GM15510 (cell line): ENCODE measurements around the gene PRPSAP1.

Experiments used
- POLR2A ChIP-seq: IDR thresholded peaks from 3 replicates; pipeline ENCODE4 v1.6.1; 2011; ENCODE audit warnings: borderline replicate concordance; ENCODE audit not compliant: insufficient read length; ENCODE audit errors: extremely low read depth

The PRPSAP1 gene

DNA sequence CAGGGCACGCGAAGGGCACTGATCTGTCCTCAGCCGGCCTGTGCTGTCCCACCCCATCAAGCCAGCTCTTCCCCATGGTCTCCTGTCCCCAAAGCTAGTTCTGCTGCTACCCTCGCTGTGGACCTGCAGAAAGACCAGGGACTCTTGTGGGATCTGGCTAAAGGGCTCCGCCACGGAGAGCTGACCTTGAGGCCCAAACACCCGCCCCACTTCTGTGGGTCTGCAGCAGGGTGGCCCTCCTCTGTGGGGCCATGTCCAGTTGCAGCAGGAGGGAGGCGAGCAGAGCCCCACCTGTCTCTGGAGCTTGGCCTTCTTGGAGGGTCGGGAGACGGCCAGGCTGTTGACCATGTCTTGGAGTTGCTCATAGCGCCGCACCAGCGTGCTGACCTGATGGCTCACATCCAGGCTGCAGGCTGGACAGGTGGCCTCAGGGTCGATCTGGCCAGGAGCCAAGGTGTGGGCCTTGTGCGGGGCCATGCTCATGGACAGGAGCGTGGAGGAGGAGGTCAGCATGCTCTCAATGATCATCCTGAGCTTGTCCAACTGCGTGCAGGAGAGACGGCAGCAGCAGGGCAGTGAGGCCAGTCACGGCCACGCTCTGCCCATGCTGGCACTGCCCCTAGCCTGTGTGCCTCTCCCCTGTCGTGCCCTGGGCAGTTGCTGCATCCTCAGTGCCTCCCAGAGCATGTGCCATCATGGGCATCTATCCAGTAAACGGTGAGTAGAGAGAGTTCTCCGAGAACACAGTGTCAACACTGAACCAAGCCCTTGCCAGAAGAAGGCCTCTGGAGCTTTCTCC is 71.9 kb downstream of the PRPSAP1 start:
- TF ChIP-seq POLR2A, result no peak

DNA sequence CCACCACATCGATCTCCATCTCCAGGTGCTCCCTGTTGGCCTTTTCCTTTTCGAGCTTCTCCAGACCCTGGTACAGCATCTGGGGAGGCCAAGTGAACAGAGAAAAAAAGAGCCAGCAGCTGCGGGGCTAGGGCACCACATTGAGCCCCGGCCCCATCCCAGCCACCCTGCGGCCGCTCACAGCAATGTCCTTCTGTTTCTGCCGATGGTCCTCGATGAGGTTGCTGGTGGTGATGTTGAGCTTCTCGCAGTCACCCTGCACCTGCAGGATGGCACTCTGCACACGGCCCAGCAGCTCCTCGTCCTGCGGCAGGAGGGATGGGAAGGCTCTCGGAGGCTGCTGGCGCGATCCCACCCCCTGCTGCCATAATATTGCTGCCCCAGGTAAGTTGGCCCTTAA is 73.1 kb downstream of the PRPSAP1 start:
- no peak for TF ChIP-seq POLR2A

DNA sequence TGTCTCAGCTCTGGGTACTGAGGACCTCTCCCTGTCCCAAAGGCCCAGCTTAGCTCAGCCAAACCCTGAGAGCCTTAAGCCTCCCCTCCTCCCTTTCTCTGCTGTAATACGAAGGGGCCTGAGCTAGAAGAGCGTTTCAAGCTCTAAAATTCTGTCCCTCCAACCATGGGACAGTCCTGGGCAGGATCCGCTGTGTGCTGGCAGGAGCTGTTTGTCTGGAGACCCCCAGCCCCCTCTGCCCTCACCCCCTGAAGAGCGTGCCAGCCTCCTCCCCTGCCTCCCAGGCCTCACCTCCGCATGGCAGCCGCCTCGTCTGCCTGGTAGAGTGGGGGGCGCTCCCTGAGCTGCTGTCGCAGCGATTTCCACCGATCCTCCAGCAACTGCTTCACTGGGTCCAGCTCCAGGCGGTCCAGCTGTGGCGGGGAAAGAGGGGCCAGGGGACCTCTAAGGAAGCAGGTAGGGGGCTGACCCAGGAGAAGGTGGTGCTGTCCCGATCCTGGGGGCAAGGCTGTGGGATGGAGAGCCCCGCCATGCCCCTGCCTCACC is 73.9 kb downstream of the PRPSAP1 start:
- TF ChIP-seq POLR2A, result no peak

DNA sequence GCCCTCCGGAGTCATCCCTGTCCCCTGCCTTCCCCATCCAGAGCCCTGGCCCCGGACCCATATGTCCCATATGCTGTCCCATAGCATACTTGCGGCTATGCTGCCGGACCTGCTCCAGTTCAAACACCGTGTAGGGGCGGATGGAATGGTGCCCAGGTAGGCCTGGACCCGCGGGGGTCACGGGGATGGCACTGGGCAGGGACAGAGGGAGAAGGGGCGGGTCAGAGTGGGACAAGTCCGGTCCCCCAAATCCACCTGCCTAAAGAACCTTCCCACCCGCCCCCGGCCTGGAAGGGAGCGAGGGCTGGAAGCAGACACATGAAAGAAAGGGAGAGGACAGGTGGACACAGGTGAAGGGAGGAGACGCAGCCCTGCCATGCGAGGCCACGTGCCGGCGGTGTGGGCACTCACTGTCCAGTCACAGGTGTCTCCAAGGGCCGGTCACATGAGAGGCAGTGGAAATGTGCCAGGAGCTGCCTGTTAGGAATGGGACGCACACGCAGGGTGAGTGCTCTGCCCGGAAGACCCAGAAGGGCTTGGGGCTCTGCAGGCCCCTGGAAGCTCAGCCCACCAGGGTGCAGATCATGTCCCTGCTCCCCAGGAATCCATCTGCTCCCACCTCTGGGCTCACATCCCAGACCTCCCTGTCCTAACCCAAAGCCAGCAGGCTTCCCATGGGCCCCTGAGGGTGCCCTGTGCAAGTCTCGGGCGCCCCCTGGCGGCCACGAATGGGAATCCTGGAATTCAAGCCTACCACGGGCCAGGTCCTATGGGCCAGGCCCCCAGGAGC is 74.6 kb downstream of the PRPSAP1 start:
- no peak for TF ChIP-seq POLR2A

DNA sequence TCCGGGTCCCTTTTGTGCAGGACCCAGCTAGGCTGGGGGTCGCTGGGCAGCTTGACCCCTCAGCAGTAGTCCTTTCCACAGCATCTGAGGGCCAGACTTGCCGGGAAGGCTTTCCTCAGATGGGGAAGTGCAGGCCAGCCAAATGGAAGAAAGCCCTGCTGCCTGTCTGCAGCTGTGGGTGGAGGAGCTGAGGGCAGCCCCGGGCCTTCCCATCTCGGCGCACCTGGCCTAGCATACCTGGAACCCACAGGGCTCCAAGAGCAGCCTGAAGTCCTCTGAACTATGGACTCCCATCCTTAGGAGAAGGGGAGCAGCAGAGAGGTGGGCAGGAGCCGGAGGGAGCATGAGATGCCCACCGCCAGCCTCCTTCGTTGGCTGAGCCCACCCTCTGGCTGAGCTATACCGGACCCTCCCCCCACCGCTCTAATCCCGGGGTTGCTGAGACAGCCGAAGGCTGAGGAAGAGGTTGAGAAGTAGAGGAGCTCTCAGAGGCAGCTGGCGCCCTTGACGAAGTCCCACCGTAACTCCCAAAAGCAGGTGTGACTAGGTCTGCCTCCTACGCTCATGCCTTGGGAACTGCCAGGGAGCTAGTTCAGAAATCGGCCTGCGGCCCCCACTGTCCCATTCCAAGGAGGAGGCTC is 75.3 kb downstream of the PRPSAP1 start:
- TF ChIP-seq POLR2A, result no peak

DNA sequence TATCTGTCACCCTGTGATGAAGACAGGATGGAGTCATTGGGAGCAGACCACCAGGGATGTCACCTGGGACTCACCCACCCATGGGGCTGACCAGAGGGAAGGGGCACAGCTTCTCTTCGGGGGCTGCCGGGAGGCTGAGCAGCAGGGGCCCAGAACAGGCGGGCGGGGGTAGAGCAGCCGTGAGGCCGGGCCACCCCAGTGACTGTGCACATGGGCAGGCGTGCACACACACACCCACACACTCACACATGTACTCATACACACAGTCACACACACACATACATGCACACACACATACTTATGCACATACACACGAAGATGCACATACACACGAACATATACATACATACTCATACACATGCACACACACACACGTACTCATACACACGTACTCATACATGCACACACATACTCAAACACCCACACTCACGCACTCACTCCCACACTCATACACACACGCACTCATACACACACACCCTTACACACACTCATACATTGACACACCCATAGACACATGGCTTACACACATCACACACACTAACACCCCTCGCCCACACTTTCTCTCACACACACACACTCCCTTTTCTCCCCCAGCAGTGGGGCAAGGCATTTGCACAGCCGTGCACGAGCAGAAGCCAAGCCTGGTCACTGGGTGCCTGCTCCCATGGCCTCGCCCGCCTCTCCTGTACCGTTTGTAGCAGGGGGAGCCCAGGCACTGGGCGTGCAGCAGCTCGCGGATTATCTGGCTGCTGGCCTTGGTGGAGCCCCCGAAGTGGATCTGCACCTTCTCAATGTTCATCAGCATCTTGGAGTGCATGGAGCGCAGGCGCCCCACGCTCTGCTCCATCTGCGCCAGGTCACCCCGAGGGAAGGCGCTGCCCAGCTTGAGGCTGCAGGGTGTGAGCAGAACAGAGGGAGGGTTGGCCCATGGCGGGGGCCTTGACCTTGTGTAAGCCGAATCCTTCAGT is 76.1 kb downstream of the PRPSAP1 start:
- no peak for TF ChIP-seq POLR2A

DNA sequence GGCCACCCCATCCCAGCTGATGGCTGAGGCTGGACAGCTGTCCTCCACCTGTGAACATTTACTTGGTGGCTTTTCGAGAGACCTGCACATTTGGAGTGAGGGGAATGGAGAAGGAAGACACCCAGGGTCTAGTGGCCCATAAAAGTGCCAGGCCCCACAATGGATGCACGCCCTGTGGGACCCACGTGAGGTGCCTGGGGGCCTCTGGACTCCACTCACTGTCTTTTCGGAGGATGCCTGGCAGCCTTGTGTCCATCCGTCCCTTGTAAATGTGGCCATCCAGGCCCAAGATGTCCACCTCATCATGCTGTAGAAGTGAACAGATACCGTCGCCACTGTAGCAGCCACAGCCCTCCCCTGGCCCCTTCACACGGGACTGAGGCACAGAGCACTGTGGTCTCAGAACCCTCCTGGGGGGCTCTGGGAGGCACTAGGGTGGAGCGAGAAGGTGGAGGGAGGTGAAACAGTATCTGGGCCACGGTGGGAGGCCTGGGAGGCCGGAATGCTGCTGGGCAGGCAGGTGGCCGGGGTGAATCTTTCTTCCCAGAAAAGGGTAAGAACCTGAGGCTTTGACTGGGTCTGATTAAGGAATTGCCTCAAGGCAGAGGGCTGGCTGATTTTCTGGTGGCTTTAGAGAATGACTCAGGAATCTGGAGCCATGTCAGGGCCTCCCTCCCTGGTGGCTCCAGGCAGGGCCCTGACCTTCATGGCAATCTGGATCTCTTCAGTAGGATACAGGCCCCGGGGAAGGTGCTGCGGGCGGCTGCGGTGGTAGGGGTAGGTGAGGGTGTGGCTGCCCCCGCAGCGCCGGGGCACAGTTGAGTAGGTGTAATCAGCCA is 77.0 kb downstream of the PRPSAP1 start:
- TF ChIP-seq POLR2A, result no peak

DNA sequence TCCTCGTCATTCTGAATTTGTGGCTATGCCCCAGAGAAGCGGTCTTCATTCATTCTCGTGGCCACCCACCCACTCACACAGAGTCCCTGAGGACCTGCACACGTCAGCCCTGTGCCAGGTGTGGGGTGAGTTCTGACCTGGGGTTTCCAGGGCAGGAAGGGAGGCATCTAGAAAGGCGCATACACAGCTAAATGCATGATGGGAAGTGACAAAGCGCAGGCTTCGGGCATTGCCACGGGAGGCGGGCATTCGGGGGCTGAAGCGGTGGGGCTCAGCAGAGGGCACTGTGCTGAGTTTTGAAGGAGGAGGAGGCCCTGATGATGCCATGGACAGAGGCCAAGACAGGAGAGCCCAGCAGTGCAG is 77.7 kb downstream of the PRPSAP1 start:
- no peak for TF ChIP-seq POLR2A

DNA sequence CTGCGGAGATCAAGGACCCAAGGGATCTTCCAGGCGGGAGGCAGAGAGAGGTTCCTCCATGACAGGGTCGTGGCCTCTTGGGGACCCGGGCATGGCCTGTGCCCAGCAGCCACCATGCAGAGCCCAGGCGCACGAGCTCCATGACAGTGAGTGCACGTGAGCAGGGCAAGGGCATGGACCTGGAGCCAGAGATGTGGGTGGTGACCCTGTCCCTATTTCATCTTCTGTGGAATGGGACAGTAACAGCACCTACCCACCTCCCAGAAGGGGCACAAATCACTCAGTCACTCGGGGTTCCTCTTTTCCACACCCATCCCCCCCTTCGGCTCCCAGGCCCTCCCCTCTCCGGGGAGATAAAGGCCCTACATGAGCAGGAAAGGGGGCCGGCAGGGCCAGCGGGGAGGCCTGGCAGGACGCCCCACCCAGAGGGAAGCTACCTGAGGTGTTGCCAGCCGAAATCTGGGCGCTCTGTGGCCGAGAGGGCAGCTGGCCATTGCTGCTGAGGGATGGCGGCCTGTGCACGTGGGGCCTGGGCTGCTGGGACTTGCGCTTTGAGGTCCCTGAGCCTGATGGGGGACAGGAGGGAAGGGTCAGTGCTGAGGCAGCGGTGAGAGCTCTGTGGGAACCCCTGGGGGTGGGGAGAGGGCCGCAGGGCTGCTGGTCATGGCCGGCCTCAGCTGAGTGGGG is 78.2 kb downstream of the PRPSAP1 start:
- no peak for TF ChIP-seq POLR2A

DNA sequence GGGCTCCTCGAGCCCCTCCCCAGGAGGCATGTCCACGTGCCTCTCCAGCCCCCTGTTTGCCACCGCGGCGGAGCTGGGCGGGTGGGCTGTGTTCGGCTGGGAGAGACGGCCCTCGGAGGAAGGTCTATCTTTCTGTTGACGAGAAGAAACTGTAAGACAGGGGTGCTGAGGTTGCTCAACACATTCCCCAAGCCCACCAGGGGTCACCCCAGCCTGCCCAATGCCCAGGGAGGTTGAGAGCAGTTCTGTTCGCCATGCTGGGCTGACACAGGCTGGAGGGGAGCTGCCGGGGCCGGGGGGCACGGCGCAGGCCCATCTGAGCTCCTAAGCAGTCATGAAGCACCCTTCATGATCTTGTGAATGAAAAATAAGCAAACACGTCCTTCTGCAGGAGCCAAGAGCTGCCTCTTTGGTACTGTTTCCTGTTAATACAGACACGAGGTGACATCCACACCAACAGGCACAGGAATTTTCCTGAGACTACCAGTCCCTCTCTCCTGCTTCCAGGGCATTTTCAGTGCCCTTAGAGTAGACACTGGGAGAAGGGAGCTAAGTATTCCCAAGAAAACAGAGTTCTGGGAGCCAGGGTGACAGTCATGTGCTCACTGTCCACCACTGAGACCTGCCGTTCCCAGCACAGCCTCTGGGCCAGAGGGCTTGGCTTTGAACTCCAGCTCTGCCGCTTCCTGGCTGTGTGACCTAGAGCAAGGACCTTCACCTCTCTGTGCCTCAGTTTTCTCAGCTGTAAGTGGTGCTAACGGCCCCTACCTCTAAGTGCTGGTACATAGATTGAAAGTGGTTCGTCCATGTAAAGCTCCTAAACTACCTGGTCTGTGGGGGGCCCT is 79.4 kb downstream of the PRPSAP1 start:
- no peak for TF ChIP-seq POLR2A

DNA sequence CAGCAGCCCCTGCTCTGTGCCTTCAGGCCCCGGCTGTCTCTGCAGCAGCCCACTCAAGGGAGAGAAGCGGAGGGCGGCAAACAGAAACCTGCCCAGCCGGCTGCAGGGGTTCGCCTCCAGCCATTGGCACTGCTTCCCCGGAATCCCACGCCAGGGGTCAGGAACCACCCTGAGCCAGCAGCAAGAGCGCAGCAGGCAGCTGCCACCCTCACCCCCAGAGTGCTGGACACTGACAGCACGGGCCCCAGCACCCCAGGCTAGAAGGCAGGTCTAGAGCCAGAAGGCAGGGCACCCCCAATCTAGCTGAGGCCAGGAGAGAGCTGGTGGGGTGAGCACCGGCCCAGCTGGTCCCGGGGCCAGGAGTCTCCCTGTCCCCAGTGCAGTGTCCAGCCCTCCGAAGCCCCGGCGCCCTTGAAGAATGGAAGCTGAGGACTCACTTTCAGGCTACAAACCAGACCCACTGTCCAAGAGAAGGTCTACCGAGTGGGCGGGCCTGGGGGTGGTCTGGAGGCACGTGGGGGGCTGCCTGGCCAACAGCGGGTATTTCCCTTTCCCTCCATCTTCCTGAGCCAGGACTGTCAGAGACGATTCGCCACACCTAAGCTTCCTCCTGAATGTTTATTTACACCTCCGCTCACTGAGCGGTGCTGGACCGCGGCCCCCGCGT is 80.1 kb downstream of the PRPSAP1 start:
- no peak for TF ChIP-seq POLR2A
